ENCODE results near the gene PJVK.

PJVK gene

GRCh38 chr2:178425255-178425827 lies 25.8 kb upstream of the PJVK start:
- Histone ChIP-seq H3K4me1 (ENCODE audit: control insufficient read depth in 1 of 2, insufficient read depth in 1 of 2, low read depth in 1 of 2, low read length in 1 of 2) (peaks cover 0 to 1% of the 10 kb centered on the region in 2 experiments), H3K9me3 (no peaks in the 10 kb centered on the region), H3K4me3 (ENCODE audit: low read depth in 1 of 2, low read length in 1 of 2) (no peak overlapping the region), H3K36me3 (peaks cover 3% of the 10 kb centered on the region), H3K27ac (no peak overlapping the region), H3K27me3 (no peaks in the 10 kb centered on the region)
- TF ChIP-seq, protein P1, sequence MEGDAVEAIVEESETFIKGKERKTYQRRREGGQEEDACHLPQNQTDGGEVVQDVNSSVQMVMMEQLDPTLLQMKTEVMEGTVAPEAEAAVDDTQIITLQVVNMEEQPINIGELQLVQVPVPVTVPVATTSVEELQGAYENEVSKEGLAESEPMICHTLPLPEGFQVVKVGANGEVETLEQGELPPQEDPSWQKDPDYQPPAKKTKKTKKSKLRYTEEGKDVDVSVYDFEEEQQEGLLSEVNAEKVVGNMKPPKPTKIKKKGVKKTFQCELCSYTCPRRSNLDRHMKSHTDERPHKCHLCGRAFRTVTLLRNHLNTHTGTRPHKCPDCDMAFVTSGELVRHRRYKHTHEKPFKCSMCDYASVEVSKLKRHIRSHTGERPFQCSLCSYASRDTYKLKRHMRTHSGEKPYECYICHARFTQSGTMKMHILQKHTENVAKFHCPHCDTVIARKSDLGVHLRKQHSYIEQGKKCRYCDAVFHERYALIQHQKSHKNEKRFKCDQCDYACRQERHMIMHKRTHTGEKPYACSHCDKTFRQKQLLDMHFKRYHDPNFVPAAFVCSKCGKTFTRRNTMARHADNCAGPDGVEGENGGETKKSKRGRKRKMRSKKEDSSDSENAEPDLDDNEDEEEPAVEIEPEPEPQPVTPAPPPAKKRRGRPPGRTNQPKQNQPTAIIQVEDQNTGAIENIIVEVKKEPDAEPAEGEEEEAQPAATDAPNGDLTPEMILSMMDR (IDR thresholded peaks at IDR 0.05), result no peak

DNA sequence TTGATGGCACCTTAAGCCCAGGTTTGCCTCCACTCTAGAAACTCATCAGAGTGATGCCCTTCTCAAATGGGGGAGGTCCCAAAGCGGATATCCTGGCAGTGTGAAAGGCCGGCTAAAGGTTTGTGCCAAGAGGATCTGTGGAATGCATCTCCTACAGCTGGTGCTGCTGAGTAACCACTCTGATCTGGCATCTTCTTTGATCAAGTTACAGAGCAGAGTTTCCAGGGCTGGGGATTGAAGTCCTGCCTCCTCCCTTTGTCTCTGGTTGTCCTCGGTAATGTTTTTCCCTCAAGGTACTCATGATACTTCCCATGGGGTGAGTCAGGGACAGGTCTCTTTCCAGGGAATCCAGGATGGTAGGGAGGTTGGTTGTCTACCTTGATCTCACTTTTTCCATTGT lies 24.8 kb upstream of the PJVK start:
- Histone ChIP-seq H3K4me3 (ENCODE audit: low read depth in 1 of 2, low read length in 1 of 2) (no peak overlapping the region), H3K27ac (no peak overlapping the region), H3K4me1 (ENCODE audit: control insufficient read depth in 1 of 2, insufficient read depth in 1 of 2, low read depth in 1 of 2, low read length in 1 of 2) (no peaks in the 10 kb centered on the region), H3K27me3 (no peaks in the 10 kb centered on the region), H3K9me3 (no peaks in the 10 kb centered on the region), H3K36me3 (peaks cover 12% of the 10 kb centered on the region)
- TF ChIP-seq, protein P1 (IDR thresholded peaks at IDR 0.05), result no peak

DNA sequence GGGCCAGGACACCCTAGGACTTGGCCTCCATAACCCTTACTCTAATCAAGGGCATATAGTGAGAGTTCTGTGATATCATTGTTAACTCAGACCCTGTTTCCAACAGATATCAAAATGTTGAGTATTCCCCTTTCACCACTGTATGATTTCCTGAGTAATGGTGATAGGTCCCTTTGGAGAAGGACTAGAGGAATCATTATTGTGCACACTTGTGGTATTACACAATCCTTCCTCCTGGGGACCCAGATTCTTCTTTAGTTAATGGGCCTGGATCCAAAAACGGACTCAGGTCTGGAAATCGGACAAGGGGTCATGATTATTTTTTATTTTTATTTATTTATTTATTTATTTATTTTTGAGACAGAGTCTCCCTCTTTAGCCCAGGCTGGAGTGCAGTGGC lies 23.7 kb upstream of the PJVK start:
- TF ChIP-seq, protein P1 (IDR thresholded peaks at IDR 0.05), result no peak
- no peaks in the 10 kb centered on the region for H3K9me3 ChIP-seq
- H3K27ac ChIP-seq, result no peak overlapping the region
- H3K4me3 ChIP-seq (ENCODE audit: low read depth in 1 of 2, low read length in 1 of 2), result no peak overlapping the region
- H3K4me1 ChIP-seq (ENCODE audit: control insufficient read depth in 1 of 2, insufficient read depth in 1 of 2, low read depth in 1 of 2, low read length in 1 of 2), result no peaks in the 10 kb centered on the region
- peaks cover 19% of the 10 kb centered on the region for H3K36me3 ChIP-seq
- no peaks in the 10 kb centered on the region for H3K27me3 ChIP-seq

DNA sequence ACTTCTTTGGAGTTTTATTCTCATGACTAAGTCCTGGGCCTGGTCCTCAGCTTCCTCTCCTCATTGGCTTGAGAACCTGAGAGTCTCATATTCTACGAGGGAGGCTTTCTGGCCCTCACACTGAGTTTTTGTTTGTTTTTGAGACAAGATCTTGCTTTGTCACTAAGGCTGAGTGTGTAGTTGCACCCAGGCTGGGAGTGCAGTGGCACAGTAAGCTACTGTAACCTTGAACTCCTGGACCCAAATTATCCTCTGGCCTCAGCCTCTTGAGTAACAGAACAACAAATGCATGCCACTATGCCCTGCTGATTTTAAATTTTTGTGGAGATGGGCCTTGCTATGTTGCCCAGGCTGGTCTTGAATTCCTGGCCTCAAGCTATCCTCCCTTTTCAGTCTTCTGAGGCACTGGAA lies 22.8 kb upstream of the PJVK start:
- H3K27me3 ChIP-seq, result no peaks in the 10 kb centered on the region
- no peak overlapping the region for H3K4me3 ChIP-seq (ENCODE audit: low read depth in 1 of 2, low read length in 1 of 2)
- H3K9me3 ChIP-seq, result no peaks in the 10 kb centered on the region
- peaks cover 24% of the 10 kb centered on the region for H3K36me3 ChIP-seq
- no peak overlapping the region for H3K27ac ChIP-seq
- TF ChIP-seq, protein P1 (IDR thresholded peaks at IDR 0.05), result no peak
- H3K4me1 ChIP-seq (ENCODE audit: control insufficient read depth in 1 of 2, insufficient read depth in 1 of 2, low read depth in 1 of 2, low read length in 1 of 2), result no peaks in the 10 kb centered on the region

GRCh38 chr2:178429336-178429735 lies 21.8 kb upstream of the PJVK start:
- Histone ChIP-seq H3K4me3 (ENCODE audit: low read depth in 1 of 2, low read length in 1 of 2) (no peak overlapping the region), H3K36me3 (peaks cover 29% of the 10 kb centered on the region), H3K27me3 (no peaks in the 10 kb centered on the region), H3K4me1 (ENCODE audit: control insufficient read depth in 1 of 2, insufficient read depth in 1 of 2, low read depth in 1 of 2, low read length in 1 of 2) (no peaks in the 10 kb centered on the region), H3K27ac (no peak overlapping the region), H3K9me3 (no peaks in the 10 kb centered on the region)
- TF ChIP-seq, protein P1 (IDR thresholded peaks at IDR 0.05), result no peak

- Histone ChIP-seq H3K27me3 (no peaks in the 10 kb centered on the region), H3K27ac (no peak overlapping the region), H3K4me3 (ENCODE audit: low read depth in 1 of 2, low read length in 1 of 2) (no peak overlapping the region), H3K4me1 (ENCODE audit: control insufficient read depth in 1 of 2, insufficient read depth in 1 of 2, low read depth in 1 of 2, low read length in 1 of 2) (no peaks in the 10 kb centered on the region), H3K9me3 (no peaks in the 10 kb centered on the region), H3K36me3 (peaks cover 37% of the 10 kb centered on the region)
- TF ChIP-seq, protein P1 (IDR thresholded peaks at IDR 0.05), result no peak
Measured at GRCh38 chr2:178436662-178437061, 14.5 kb upstream of the PJVK start.
